NT2/D1 (cell line): Measurements from ENCODE around the gene RBM26.

Source experiments
- DNase-seq: peaks from one replicate; pipeline ENCODE4 v3.0.0-alpha.2; 2011; ENCODE audit warnings: low read depth, low spot score
- H3K27me3 ChIP-seq: 2 replicates; pipeline ENCODE4 v1.6.0; 2011; ENCODE audit warnings: mild to moderate bottlenecking; ENCODE audit not compliant: insufficient read length, insufficient read depth
- H3K36me3 ChIP-seq: 2 replicates; pipeline ENCODE4 v1.6.1; 2011; ENCODE audit warnings: mild to moderate bottlenecking, low read length, mixed read lengths; ENCODE audit not compliant: insufficient read depth, insufficient read length
- H3K4me1 ChIP-seq: 2 replicates; pipeline ENCODE4 v1.5.1; 2011; ENCODE audit not compliant: insufficient read depth, insufficient read length
- H3K4me3 ChIP-seq: 2 replicates; pipeline ENCODE4 v1.5.1; 2011; ENCODE audit warnings: low read depth; ENCODE audit not compliant: insufficient read length
- H3K9ac ChIP-seq: 2 replicates; pipeline ENCODE4 v1.6.0; 2011; ENCODE audit warnings: low read depth; ENCODE audit not compliant: insufficient read length
- H3K9me3 ChIP-seq: 2 replicates; pipeline ENCODE4 v1.5.1; 2011; ENCODE audit warnings: mild to moderate bottlenecking, low read length; ENCODE audit not compliant: insufficient read depth
- SUZ12 ChIP-seq: IDR thresholded peaks from 2 replicates; pipeline ENCODE4 v1.6.1; 2011; ENCODE audit not compliant: insufficient read length, insufficient read depth; ENCODE audit errors: extremely low read depth
- YY1 ChIP-seq: IDR thresholded peaks from 2 replicates; pipeline ENCODE4 v1.6.1; 2011; ENCODE audit not compliant: insufficient read length, insufficient read depth
- ZNF274 ChIP-seq: IDR thresholded peaks from 2 replicates; pipeline ENCODE4 v1.6.1; 2011; ENCODE audit warnings: mild to moderate bottlenecking, low read depth, low read length

Gene RBM26

DNA sequence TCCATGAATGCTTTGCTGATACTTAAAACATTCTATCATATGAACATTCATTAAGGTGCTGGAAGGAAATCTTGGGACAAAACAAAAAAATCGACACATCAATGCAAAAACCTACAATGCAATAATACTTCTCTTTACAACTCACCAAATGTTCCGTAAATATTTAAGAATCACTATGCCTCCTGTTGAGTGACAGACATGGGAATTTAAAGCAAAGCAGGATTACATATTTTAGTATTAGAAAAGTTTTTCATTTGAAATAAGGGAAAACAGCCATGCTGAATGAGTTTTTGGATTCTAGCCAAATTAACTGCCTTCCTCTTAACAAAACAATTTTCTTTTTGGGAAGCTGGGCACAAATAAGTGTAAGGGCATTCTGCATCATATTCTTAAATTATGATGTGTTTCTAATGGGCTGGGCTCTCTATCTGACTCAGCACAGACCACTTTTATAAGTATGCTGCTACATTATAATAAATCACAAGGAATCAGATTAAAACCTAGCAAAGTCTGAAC lies 93.7 kb downstream of the RBM26 start:
- TF ChIP-seq ZNF274: no peak
- TF ChIP-seq SUZ12: no peak
- TF ChIP-seq YY1: no peak
- H3K4me1 ChIP-seq: no peaks in the 10 kb centered on the region
- H3K9me3 ChIP-seq: no peaks in the 10 kb centered on the region
- no peak overlapping the region for H3K9ac ChIP-seq
- no peaks in the 10 kb centered on the region for H3K36me3 ChIP-seq
- no peak overlapping the region for H3K4me3 ChIP-seq
- no peak for DNase-seq
- H3K27me3 ChIP-seq: no peaks in the 10 kb centered on the region

DNA sequence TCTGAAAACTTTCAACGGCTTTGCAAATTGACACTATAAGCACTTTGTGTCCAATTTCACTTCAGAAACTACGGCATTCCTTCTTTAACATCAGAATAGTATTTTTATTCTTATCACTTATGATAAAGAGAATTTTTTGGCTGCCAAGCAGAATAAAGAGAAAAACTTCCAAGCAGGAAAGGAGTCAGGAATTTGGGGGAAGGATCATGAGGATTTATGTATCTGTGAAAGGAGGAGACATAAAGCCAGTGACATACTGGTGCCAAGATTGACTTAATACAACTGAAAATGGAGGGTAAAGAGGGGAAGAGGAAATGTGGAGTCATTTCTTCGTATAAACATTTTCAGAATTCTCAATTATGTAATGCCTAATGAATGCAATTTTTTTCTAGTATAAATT lies 94.7 kb downstream of the RBM26 start:
- Histone ChIP-seq H3K9me3 (no peaks in the 10 kb centered on the region), H3K4me3 (no peak overlapping the region), H3K9ac (no peak overlapping the region), H3K36me3 (no peaks in the 10 kb centered on the region), H3K4me1 (no peaks in the 10 kb centered on the region), H3K27me3 (no peaks in the 10 kb centered on the region)
- TF ChIP-seq SUZ12 (no peak), ZNF274 (no peak), YY1 (no peak)
- no peak for DNase-seq

DNA sequence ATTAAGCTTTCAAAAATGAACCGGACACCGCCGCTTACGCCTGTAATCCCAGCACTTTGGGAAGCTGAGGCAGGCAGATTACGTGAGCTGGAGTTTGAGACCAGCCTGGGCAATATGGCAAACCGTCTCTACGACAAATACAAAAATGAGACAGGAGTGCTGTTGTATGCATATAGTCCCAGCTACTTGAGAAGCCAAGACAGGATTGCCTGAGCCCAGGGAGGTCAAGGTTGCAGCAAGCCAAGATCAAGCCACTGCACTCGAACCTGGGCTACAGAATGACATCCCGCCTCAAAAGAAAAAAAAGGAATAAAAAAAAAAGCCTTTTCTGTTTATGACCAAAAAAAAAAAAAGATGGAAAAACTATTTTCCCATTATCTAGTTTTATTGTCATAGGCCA lies 96.4 kb downstream of the RBM26 start:
- TF ChIP-seq YY1 (no peak), ZNF274 (no peak), SUZ12 (no peak)

DNA sequence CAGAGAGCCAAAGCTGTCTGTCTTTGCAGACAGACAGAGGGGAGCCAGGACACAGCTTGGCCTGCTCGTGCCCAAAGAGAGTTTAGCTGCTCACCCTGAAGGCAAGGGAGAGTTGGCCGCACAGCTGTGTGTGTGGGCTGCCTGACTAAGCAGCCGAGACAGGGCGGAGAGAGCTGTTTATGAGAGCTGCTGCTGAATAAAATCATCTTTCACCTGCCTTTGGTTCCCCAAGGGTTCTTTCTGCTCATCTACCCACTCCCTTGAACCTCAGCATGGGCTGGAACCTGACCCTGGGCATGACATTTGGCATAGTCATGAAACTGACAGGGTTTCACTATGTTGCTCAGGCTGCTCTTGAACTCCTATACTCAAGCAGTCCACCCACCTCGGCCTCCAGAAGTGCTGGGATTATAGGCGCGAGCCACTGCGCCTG lies 98.2 kb downstream of the RBM26 start:
- Histone ChIP-seq H3K27me3 (no peaks in the 10 kb centered on the region), H3K36me3 (no peaks in the 10 kb centered on the region), H3K9me3 (no peaks in the 10 kb centered on the region), H3K4me1 (no peaks in the 10 kb centered on the region), H3K9ac (no peak overlapping the region), H3K4me3 (no peak overlapping the region)
- no peak for TF ChIP-seq YY1
- TF ChIP-seq SUZ12: no peak
- no peak for TF ChIP-seq ZNF274
- DNase-seq: no peak

More for the DNA sequence above, 96.4 kb downstream of the RBM26 start:
- no peak for DNase-seq
- Histone ChIP-seq H3K9ac (no peak overlapping the region), H3K36me3 (no peaks in the 10 kb centered on the region), H3K27me3 (no peaks in the 10 kb centered on the region), H3K4me1 (no peaks in the 10 kb centered on the region), H3K9me3 (no peaks in the 10 kb centered on the region), H3K4me3 (no peak overlapping the region)

DNA sequence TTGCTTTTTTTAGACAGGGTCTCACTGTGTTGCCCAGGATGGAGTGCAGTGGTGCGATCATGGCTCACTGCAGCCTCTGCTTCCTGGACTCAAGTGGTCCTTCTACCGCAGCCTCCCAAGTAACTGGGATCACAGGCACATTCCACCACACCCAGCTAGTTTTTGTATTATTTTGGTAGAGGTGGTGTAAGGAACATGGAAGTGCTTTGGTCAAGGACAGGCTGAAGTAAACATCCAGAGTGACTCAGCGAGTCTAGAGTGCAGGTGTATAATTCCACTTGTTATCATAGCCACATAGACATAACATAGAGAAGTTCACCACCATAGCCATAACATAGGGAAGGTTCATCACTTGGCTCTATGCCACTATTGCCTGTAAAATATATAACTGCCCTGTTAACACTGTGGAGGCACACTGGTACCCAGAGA lies 98.6 kb downstream of the RBM26 start:
- no peak overlapping the region for H3K4me3 ChIP-seq
- H3K27me3 ChIP-seq: no peaks in the 10 kb centered on the region
- TF ChIP-seq ZNF274: no peak
- no peak for TF ChIP-seq SUZ12
- no peak for TF ChIP-seq YY1
- no peaks in the 10 kb centered on the region for H3K9me3 ChIP-seq
- DNase-seq: no peak
- no peaks in the 10 kb centered on the region for H3K36me3 ChIP-seq
- no peaks in the 10 kb centered on the region for H3K4me1 ChIP-seq
- no peak overlapping the region for H3K9ac ChIP-seq

DNA sequence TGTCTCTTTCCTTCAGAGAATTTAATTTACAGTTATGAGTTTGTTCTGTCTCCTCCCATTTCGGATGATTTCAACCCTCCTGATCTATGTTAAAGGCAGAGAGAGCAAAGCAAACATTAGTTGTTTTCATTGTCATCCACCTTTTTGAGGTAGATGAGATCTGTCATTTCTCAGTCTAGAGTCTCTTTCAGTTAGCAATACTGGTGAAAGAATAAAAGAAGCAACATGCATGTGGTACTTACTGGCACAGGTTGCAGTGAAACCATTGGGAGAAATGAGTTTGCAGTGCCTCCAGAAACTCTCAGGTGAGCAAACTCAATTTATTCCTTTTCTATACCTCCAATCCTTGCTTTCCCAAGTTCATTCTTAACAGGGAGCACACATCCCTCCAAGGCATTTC lies 99.4 kb downstream of the RBM26 start:
- H3K9me3 ChIP-seq: no peaks in the 10 kb centered on the region
- H3K4me1 ChIP-seq: no peaks in the 10 kb centered on the region
- H3K4me3 ChIP-seq: no peak overlapping the region
- TF ChIP-seq ZNF274: no peak
- no peak for TF ChIP-seq YY1
- TF ChIP-seq SUZ12: no peak
- no peak overlapping the region for H3K9ac ChIP-seq
- no peak for DNase-seq
- no peaks in the 10 kb centered on the region for H3K27me3 ChIP-seq
- H3K36me3 ChIP-seq: no peaks in the 10 kb centered on the region

DNA sequence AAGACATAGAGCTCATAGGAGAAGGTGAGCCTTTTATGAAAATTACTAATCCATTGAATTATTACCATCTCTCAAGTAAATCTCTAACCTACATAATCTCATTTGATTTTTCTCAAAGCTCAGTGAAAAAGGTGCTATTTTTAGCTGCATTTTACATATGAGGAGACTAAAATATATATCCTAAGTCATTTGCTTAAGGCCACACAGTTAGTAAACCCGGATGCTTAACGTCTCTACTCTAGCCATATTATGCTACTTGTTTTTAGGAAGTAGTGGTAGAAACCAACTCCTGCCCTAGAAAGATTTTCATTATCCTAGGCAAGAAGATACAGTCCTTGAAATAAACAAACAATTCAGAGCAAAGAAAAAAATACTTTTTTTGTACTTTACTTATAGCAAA lies 108.9 kb downstream of the RBM26 start:
- Histone ChIP-seq H3K4me1 (no peaks in the 10 kb centered on the region), H3K9me3 (peaks cover 11% of the 10 kb centered on the region; the same call in 1 of the 2 replicates), H3K36me3 (no peaks in the 10 kb centered on the region), H3K27me3 (no peaks in the 10 kb centered on the region), H3K9ac (no peak overlapping the region), H3K4me3 (no peak overlapping the region)
- TF ChIP-seq SUZ12 (no peak), YY1 (no peak), ZNF274 (no peak)
- DNase-seq: no peak

DNA sequence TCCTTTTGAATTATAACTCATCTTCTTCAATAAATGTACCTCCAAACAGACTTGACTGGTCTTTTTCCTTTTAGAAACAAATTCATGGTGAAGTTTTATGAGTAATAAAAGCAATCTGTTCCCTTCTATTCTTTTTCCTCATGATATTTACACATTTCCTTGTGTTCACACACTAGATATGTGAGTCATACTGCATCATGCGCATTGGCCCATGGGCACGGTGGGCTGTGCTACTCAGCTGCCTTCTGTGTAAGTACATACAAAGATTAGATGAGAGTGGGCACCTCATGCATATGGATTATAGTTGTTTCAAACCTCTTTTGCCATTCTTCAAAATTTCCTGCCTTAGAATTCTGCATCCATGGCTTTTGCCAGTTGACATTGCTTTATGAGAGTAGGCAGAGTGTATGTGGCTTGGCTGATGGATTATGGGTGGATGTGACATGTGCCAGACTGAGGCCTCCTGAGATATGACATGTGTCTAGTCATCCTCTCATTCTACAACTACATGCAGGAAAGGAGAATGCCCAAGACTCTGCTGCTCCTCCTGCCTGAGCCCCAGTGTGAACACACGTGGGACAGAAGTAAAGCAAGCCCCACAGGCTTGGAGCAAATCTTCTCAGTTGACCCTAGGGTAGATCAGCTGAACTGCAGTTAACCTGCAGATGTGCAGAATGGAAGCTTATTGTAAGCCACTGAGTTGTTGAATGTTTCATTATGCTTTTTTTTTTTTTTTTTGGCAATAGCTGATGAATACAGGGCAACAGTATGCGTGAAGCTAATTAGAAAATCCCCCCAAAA lies 109.9 kb downstream of the RBM26 start:
- no peaks in the 10 kb centered on the region for H3K27me3 ChIP-seq
- TF ChIP-seq ZNF274 (no peak), SUZ12 (no peak), YY1 (no peak)
- no peak for DNase-seq
- no peaks in the 10 kb centered on the region for H3K4me1 ChIP-seq
- peaks cover 11% of the 10 kb centered on the region; the same call in 1 of the 2 replicates for H3K9me3 ChIP-seq
- H3K9ac ChIP-seq: no peak overlapping the region
- no peak overlapping the region for H3K4me3 ChIP-seq
- no peaks in the 10 kb centered on the region for H3K36me3 ChIP-seq
